Upper lobe of left lung (tissue), 6 donors: Measurements from ENCODE around the gene PCDHGB4. TPM values are rescaled to one million over a fixed set of nuclear protein-coding genes. Genes with fewer than 3 reads are reported as not detected.

Source experiments
- ATAC-seq, 2 donors: fragments of 200-7000 bp; cut with Tn5 transposase; one replicate each; pipeline ENCODE4 v1.9.1; 2022; ENCODE audit warnings: mild to moderate bottlenecking in 2 of 2, moderate library complexity in 2 of 2; ENCODE audit not compliant: low FRiP score in 2 of 2
- DNase-seq, 2 donors: peaks; one replicate each; pipeline ENCODE4 v3.0.0-alpha.2; 2019 to 2020
- H3K27ac ChIP-seq, 4 donors: fragments of 200-600 bp; sonication (generic); one replicate each; pipeline ENCODE4 v1.5.1; 2016 to 2019
- H3K27me3 ChIP-seq, 4 donors: fragments of 200-600 bp; sonication (generic); one replicate each; pipeline ENCODE4 v1.5.1; 2017 to 2019
- H3K36me3 ChIP-seq, 4 donors: fragments of 200-600 bp; sonication (generic); one replicate each; pipeline ENCODE4 v1.5.1; 2016 to 2019
- H3K4me1 ChIP-seq, 4 donors: fragments of 200-600 bp; sonication (generic); one replicate each; pipeline ENCODE4 v1.5.1; 2018 to 2019
- H3K4me3 ChIP-seq, 4 donors: fragments of 200-600 bp; sonication (generic); one replicate each; pipeline ENCODE4 v1.5.1; 2017 to 2019; ENCODE audit warnings: mild to moderate bottlenecking in 2 of 4, moderate library complexity in 1 of 4
- H3K9me3 ChIP-seq, 4 donors: fragments of 200-600 bp; sonication (generic); one replicate each; pipeline ENCODE4 v1.5.1; 2018 to 2019
- EP300 ChIP-seq, 4 donors: sonication (generic); formaldehyde crosslinking; IDR thresholded peaks; one replicate each; pipeline ENCODE4 v1.5.1; 2017; ENCODE audit warnings: antibody characterized with exemption in 4 of 4, control low read depth in 2 of 4
- POLR2A ChIP-seq, 4 donors: fragments of 450-650 bp; IDR thresholded peaks; one replicate each; pipeline ENCODE4 v1.5.1; 2016 to 2017; ENCODE audit warnings: antibody characterized with exemption in 4 of 4, mild to moderate bottlenecking in 2 of 4
- POLR2AphosphoS5 ChIP-seq, 2 donors: sonication (generic); formaldehyde crosslinking; IDR thresholded peaks; one replicate each; pipeline ENCODE4 v1.5.1; 2017; ENCODE audit warnings: antibody characterized with exemption in 2 of 2
- WGBS, 2 donors: methylation state at CpG; one replicate each; pipeline ENCODE4 v1.1.5; 2017 to 2018; 5-methylcytosine and 5-hydroxymethylcytosine counted together
- total RNA-seq, 6 donors: library from RNA; depleted of rRNA in 4 of 6; stranded (reverse); fragments of >200 nt in 4 of 6; gene quantifications; one replicate each; pipeline versions ENCODE4 v1.1.0 to v1.2.1, GENCODE V29; 2016 to 2021
- TF ChIP-seq, protein P1 (sequence below), 6 experiments: fragments of 450-650 bp in 4 of 6; fragments of 200-600 bp in 2 of 6; sonication (generic) in 2 of 6; IDR thresholded peaks; one replicate each; pipeline ENCODE4 v1.5.1; 2016 to 2019; ENCODE audit warnings: antibody characterized with exemption in 6 of 6
- donor health status: DM: no; HTN: no; CAD: no; lungs with moderate emphysema.
- donor health status: DM: no; HTN: yes; CAD: no; lungs with severe emphysema.

PCDHGB4 gene
- total RNA-seq, 6 donors from 2014 or later: 2.4 to 6.5 (median 2.9) TPM

DNA sequence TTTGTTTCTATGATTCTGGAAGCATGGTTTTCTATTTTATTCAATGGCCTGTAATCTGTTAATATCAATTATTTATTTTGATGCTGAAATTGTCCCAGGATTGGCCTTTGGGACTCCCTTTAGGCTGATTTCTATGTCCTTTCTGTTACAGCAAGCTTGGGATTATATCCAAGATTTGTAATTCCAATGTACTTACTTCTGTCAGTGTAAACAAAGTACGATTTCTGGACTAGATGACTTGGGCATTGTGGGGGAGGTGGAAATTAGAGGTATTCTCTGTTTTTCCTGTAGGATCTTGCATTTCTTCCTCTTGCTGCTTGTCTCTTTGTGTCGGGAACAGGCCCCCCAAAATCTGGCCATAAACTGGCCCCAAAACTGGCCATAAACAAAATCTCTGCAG, 46.5 kb downstream of the PCDHGB4 start:
- H3K27ac ChIP-seq: no peak overlapping the region
- peaks cover 42 to 76% (median 53%) of the 10 kb centered on the region in 4 donors for H3K9me3 ChIP-seq
- peaks cover 0 to 11% (median 2%) of the 10 kb centered on the region in 4 donors for H3K4me1 ChIP-seq
- no peaks in the 10 kb centered on the region for H3K27me3 ChIP-seq
- no peaks in the 10 kb centered on the region for H3K36me3 ChIP-seq
- WGBS, 2 donors: 81 to 88% methylated on average over 2 of the region's 2 CpGs
- ATAC-seq (no peak), DNase-seq (no peak)
- no peak for TF ChIP-seq POLR2A (IDR thresholded peaks at IDR 0.05)
- TF ChIP-seq POLR2AphosphoS5 (IDR thresholded peaks at IDR 0.05): no peak
- TF ChIP-seq, protein P1, sequence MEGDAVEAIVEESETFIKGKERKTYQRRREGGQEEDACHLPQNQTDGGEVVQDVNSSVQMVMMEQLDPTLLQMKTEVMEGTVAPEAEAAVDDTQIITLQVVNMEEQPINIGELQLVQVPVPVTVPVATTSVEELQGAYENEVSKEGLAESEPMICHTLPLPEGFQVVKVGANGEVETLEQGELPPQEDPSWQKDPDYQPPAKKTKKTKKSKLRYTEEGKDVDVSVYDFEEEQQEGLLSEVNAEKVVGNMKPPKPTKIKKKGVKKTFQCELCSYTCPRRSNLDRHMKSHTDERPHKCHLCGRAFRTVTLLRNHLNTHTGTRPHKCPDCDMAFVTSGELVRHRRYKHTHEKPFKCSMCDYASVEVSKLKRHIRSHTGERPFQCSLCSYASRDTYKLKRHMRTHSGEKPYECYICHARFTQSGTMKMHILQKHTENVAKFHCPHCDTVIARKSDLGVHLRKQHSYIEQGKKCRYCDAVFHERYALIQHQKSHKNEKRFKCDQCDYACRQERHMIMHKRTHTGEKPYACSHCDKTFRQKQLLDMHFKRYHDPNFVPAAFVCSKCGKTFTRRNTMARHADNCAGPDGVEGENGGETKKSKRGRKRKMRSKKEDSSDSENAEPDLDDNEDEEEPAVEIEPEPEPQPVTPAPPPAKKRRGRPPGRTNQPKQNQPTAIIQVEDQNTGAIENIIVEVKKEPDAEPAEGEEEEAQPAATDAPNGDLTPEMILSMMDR (IDR thresholded peaks at IDR 0.05): no peak
- no peak for TF ChIP-seq EP300 (IDR thresholded peaks at IDR 0.05)
- H3K4me3 ChIP-seq: no peak overlapping the region

DNA sequence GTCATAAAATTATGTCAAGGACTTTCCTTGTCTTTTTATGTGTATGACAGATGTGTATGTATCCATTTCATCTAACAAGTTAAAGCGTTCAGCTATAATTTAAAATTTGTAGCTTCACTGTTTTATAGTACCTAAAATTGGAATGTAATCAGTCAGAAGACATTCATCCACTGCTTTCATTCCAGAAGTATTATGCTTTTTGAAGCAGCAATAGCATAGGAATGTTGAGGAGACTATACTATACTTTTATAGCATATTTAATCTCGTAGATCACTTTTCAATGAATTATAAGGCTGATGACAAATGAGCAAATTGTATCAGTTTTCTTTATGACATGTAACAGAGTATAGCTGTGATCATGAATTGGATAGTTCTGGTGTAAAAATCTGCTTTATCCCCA, 49.7 kb downstream of the PCDHGB4 start:
- Histone ChIP-seq H3K4me1 (no peaks in the 10 kb centered on the region), H3K27ac (no peak overlapping the region), H3K9me3 (peaks cover 18 to 74% (median 59%) of the 10 kb centered on the region in 4 donors), H3K27me3 (no peaks in the 10 kb centered on the region), H3K36me3 (no peaks in the 10 kb centered on the region), H3K4me3 (no peak overlapping the region)
- 86 to 87% methylated on average over 2 of the region's 2 CpGs for WGBS, 2 donors
- TF ChIP-seq, protein P1 (IDR thresholded peaks at IDR 0.05): no peak
- no peak for TF ChIP-seq POLR2AphosphoS5 (IDR thresholded peaks at IDR 0.05)
- no peak for TF ChIP-seq POLR2A (IDR thresholded peaks at IDR 0.05)
- TF ChIP-seq EP300 (IDR thresholded peaks at IDR 0.05): no peak
- DNase-seq (no peak), ATAC-seq (no peak)

DNA sequence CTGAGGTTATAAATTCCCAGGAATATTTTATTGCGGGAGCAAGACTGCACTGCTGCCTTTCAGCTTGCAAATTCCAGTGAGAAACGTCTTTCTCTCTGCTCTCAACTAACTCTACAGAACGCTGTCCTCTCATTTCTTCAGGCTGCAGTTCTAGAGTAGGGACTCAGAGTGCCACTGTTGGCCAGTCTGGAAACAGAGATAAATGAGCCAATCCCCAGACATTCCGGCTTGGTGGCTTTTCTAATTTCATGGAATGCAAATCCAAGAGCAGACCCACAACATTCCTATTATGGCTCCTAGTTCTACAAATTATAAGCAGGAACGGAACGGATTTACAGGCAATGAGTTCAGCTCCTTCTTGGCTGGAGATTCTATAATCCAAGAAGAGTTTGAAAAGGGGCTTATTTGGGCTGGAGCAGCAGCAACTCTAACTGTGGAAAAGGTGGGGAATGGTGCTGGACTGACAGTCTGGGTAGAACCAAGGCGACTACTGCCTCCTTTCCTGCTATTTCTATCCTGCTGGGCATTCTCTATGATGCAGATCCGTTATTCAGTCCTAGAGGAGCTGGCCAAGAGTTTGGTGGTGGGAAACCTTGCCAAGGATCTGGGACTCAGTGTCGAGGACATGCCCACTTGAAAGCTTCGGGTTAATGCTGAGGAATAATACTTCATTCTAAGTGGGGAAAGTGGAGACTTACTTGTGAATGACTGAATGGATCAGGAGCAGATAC, 52.1 kb downstream of the PCDHGB4 start:
- ATAC-seq: no peak
- Histone ChIP-seq H3K36me3 (no peaks in the 10 kb centered on the region), H3K4me3 (no peak overlapping the region), H3K4me1 (no peaks in the 10 kb centered on the region), H3K9me3 (peaks cover 14 to 63% (median 40%) of the 10 kb centered on the region in 4 donors), H3K27me3 (no peaks in the 10 kb centered on the region), H3K27ac (no peak overlapping the region)
- DNase-seq: no peak
- no peak for TF ChIP-seq POLR2A (IDR thresholded peaks at IDR 0.05)
- TF ChIP-seq, protein P1 (IDR thresholded peaks at IDR 0.05): no peak
- TF ChIP-seq POLR2AphosphoS5 (IDR thresholded peaks at IDR 0.05): no peak
- no peak for TF ChIP-seq EP300 (IDR thresholded peaks at IDR 0.05)
- WGBS, 2 donors: 70 to 74% methylated on average over 10 of the region's 10 CpGs

Other genes with a start within 250 kb of the PCDHGB4 start
- 1 to 10 TPM in 1 of 6 donors, under 1 TPM in 4, not detected in 1; 0.46 to 1.0 (median 0.77) TPM for gene PCDHB6, start 237.6 kb upstream of the PCDHGB4 start, total RNA-seq
- 1 to 10 TPM in 5 of 6 donors, under 1 TPM in 1; 0.30 to 2.9 (median 1.8) TPM for gene PCDHB7, start 215.1 kb upstream of the PCDHGB4 start, total RNA-seq
- 1 to 10 TPM in 1 of 6 donors, under 1 TPM in 3, not detected in 2; 0.83 to 2.1 (median 0.96) TPM for gene PCDHB8, start 209.9 kb upstream of the PCDHGB4 start, total RNA-seq
- 1 to 10 TPM; 1.6 to 4.9 (median 2.1) TPM for gene PCDHB16, start 205.3 kb upstream of the PCDHGB4 start, total RNA-seq
- 1 to 10 TPM in 4 of 6 donors, under 1 TPM in 2; 0.63 to 3.1 (median 1.2) TPM for gene PCDHB9, start 200.5 kb upstream of the PCDHGB4 start, total RNA-seq
- 1 to 10 TPM; 1.0 to 2.2 (median 1.6) TPM for gene PCDHB10, start 195.3 kb upstream of the PCDHGB4 start, total RNA-seq
- gene PCDHB11, start 188.1 kb upstream of the PCDHGB4 start, total RNA-seq: 1 to 10 TPM in 5 of 6 donors, under 1 TPM in 1; 0.78 to 3.4 (median 1.5) TPM
- 1 to 10 TPM in 4 of 6 donors, under 1 TPM in 2; 0.39 to 6.3 (median 1.8) TPM for gene PCDHB12, start 179.0 kb upstream of the PCDHGB4 start, total RNA-seq
- 1 to 10 TPM; 1.2 to 3.1 (median 2.1) TPM for gene PCDHB13, start 173.8 kb upstream of the PCDHGB4 start, total RNA-seq
- 1 to 10 TPM; 1.3 to 5.2 (median 2.7) TPM for gene PCDHB14, start 164.4 kb upstream of the PCDHGB4 start, total RNA-seq
- 1 to 10 TPM; 1.4 to 4.2 (median 2.6) TPM for gene PCDHB15, start 142.3 kb upstream of the PCDHGB4 start, total RNA-seq
- gene SLC25A2, start 83.6 kb upstream of the PCDHGB4 start, total RNA-seq: 1 to 10 TPM in 1 of 6 donors, under 1 TPM in 3, not detected in 2; 0.40 to 1.2 (median 0.55) TPM
- 10 to 100 TPM; 35.6 to 74.5 (median 39.8) TPM for gene TAF7, start 66.9 kb upstream of the PCDHGB4 start, total RNA-seq
- under 1 TPM in 4 of 6 donors, not detected in 2; 0.15 to 0.51 (median 0.24) TPM for gene PCDHGA1, start 57.2 kb upstream of the PCDHGB4 start, total RNA-seq
- 1 to 10 TPM; 1.6 to 4.3 (median 2.7) TPM for gene PCDHGA2, start 48.9 kb upstream of the PCDHGB4 start, total RNA-seq
- gene PCDHGA3, start 43.9 kb upstream of the PCDHGB4 start, total RNA-seq: 1 to 10 TPM in 4 of 6 donors, under 1 TPM in 2; 0.80 to 2.1 (median 1.7) TPM
- gene PCDHGB1, start 37.6 kb upstream of the PCDHGB4 start, total RNA-seq: 1 to 10 TPM in 4 of 6 donors, under 1 TPM in 2; 0.76 to 6.3 (median 1.3) TPM
- gene PCDHGA4, start 32.7 kb upstream of the PCDHGB4 start, total RNA-seq: 1 to 10 TPM; 1.7 to 9.4 (median 2.8) TPM
- 10 to 100 TPM in 1 of 6 donors, 1 to 10 TPM in 5; 1.7 to 12.6 (median 2.7) TPM for gene PCDHGB2, start 27.7 kb upstream of the PCDHGB4 start, total RNA-seq
- gene PCDHGA5, start 23.5 kb upstream of the PCDHGB4 start, total RNA-seq: 1 to 10 TPM in 5 of 6 donors, under 1 TPM in 1; 0.97 to 7.3 (median 2.0) TPM
- 1 to 10 TPM; 1.2 to 6.3 (median 2.3) TPM for gene PCDHGB3, start 17.5 kb upstream of the PCDHGB4 start, total RNA-seq
- gene PCDHGA6, start 13.8 kb upstream of the PCDHGB4 start, total RNA-seq: 1 to 10 TPM; 1.7 to 7.3 (median 3.6) TPM
- gene PCDHGA7, start 5.0 kb upstream of the PCDHGB4 start, total RNA-seq: 10 to 100 TPM in 1 of 6 donors, 1 to 10 TPM in 5; 1.2 to 13.6 (median 2.7) TPM
- 1 to 10 TPM in 5 of 6 donors, under 1 TPM in 1; 0.66 to 8.4 (median 1.6) TPM for gene PCDHGA8, start 4.9 kb downstream of the PCDHGB4 start, total RNA-seq
- gene PCDHGB5, start 10.2 kb downstream of the PCDHGB4 start, total RNA-seq: 10 to 100 TPM in 1 of 6 donors, 1 to 10 TPM in 5; 6.2 to 11.8 (median 8.3) TPM
- gene PCDHGA9, start 15.1 kb downstream of the PCDHGB4 start, total RNA-seq: 1 to 10 TPM; 2.4 to 8.4 (median 4.5) TPM
- gene PCDHGB6, start 20.3 kb downstream of the PCDHGB4 start, total RNA-seq: 1 to 10 TPM; 3.2 to 7.4 (median 6.3) TPM
- gene PCDHGA10, start 25.3 kb downstream of the PCDHGB4 start, total RNA-seq: 10 to 100 TPM in 1 of 6 donors, 1 to 10 TPM in 5; 3.0 to 19.9 (median 4.3) TPM
- 10 to 100 TPM in 4 of 6 donors, 1 to 10 TPM in 2; 7.0 to 22.5 (median 12.7) TPM for gene PCDHGB7, start 30.0 kb downstream of the PCDHGB4 start, total RNA-seq
- 10 to 100 TPM in 1 of 6 donors, 1 to 10 TPM in 5; 2.0 to 16.8 (median 2.3) TPM for gene PCDHGA11, start 33.4 kb downstream of the PCDHGB4 start, total RNA-seq
- gene PCDHGA12, start 42.8 kb downstream of the PCDHGB4 start, total RNA-seq: 10 to 100 TPM in 1 of 6 donors, 1 to 10 TPM in 5; 4.3 to 19.9 (median 5.7) TPM
- gene PCDHGC3, start 88.3 kb downstream of the PCDHGB4 start, total RNA-seq: 100 to 1,000 TPM in 1 of 6 donors, 10 to 100 TPM in 5; 26.4 to 116 (median 50.1) TPM
- 10 to 100 TPM in 1 of 6 donors, 1 to 10 TPM in 4, under 1 TPM in 1; 0.69 to 24.7 (median 1.8) TPM for gene PCDHGC4, start 97.3 kb downstream of the PCDHGB4 start, total RNA-seq
- gene PCDHGC5, start 101.4 kb downstream of the PCDHGB4 start, total RNA-seq: 10 to 100 TPM in 1 of 6 donors, 1 to 10 TPM in 3, under 1 TPM in 2; 0.61 to 11.5 (median 1.4) TPM
- gene DIAPH1, start 231.3 kb downstream of the PCDHGB4 start, total RNA-seq: 100 to 1,000 TPM in 5 of 6 donors, 10 to 100 TPM in 1; 96.4 to 175 (median 133) TPM
- 10 to 100 TPM; 37.2 to 76.5 (median 47.6) TPM for gene HDAC3, start 249.2 kb downstream of the PCDHGB4 start, total RNA-seq
- gene RELL2, start 249.3 kb downstream of the PCDHGB4 start, total RNA-seq: 1 to 10 TPM; 2.6 to 9.4 (median 6.5) TPM